ENCODE results near the gene SLC39A11. TPM values are rescaled to one million over a fixed set of nuclear protein-coding genes. Genes with fewer than 3 reads are reported as not detected.
A peak's percentile ranks its signal among the peaks of the same experiment; 100 is the strongest.

The SLC39A11 gene
- total and polyA plus RNA-seq, 2 of the 13 experiments (the other 11 are each of a cell fraction or from before 2014, with no cell fraction given) = 17.2 to 31.5 TPM

DNA sequence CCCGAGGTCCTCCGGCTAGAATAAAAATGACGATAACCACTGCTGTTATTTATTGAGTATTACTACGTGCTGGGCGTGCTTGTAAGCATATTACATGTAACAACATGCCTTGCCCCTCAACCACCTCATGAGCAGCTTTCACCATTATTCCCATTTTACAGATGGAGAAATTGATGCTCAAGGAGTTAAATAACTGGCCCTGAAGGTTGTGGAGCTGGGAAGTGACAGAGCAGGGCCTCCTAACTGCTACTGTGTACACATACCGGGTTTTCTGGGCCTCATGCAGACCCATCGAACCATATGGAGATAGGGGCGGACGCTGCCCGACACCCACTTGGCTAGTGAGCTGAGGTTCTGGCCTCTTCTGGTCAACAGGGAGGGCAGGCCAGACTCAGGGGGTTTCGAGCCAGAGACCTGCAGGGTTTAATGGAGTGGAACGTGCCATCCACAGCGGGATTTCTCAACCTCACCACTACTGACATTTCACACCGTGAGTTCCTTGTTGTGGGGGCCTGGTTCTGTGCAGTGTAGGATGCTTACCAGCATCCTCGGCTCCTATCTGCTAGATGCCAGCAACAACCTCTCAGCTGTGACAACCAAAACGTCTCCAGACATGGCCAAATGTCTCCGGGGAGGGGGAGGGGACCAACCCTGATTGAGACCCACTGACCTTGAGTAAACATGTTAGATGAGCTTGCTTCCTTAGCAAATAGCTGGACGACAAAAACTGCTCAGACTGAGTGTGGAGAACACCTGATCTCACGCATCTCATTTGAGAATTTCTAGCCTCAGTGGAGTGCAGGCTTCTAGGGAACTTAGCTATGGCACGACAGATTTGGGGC, 432.0 kb downstream of the SLC39A11 start (continued):
- TF ChIP-seq ASH2L (IDR thresholded peaks at IDR 0.05; ENCODE audit: insufficient read length, low read depth, low read length) (no peak), ZBTB38 (CRISPR knock-in tag; IDR thresholded peaks at IDR 0.05) (peak; percentile 11; the same call in 1 of the 2 replicates), JUN (CRISPR knock-in tag; IDR thresholded peaks at IDR 0.05) (no peak), ZNF33B (CRISPR knock-in tag; IDR thresholded peaks at IDR 0.05) (0 out of 2 replicates have a peak, but pooled peaks have one; percentile 8), SNAPC2 (CRISPR knock-in tag; IDR thresholded peaks at IDR 0.05) (no peak), PTBP1 (IDR thresholded peaks at IDR 0.05; ENCODE audit: low read depth, low read length, poor library complexity, severe bottlenecking) (no peak), KDM1A (CRISPR knock-in tag; IDR thresholded peaks at IDR 0.05) (peak; percentile 63; the same call in 1 of the 2 replicates), IRF2 (CRISPR knock-in tag; IDR thresholded peaks at IDR 0.05) (no peak), ZNF432 (CRISPR knock-in tag; IDR thresholded peaks at IDR 0.05; ENCODE audit: borderline replicate concordance) (no peak), NKX3-1 (CRISPR knock-in tag; IDR thresholded peaks at IDR 0.05) (no peak), ZSCAN22 (CRISPR knock-in tag; IDR thresholded peaks at IDR 0.05) (no peak), HNRNPK (IDR thresholded peaks at IDR 0.05; ENCODE audit: low read depth, low read length, poor library complexity, severe bottlenecking) (no peak), NR2F1 (CRISPR knock-in tag; IDR thresholded peaks at IDR 0.05) (peak in 1 of 2 experiments; percentile 39; a peak in 1 of 4 replicates), ZFP90 (CRISPR knock-in tag; IDR thresholded peaks at IDR 0.05; ENCODE audit: borderline replicate concordance) (no peak), FOXA1 (IDR thresholded peaks at IDR 0.05) (no peak), FOXA1 (CRISPR knock-in tag; IDR thresholded peaks at IDR 0.05) (peak; percentile 47; the same call in 1 of the 2 replicates), SNRNP70 (IDR thresholded peaks at IDR 0.05; ENCODE audit: low read depth, low read length) (no peak), ZNF567 (CRISPR knock-in tag; IDR thresholded peaks at IDR 0.05; ENCODE audit: borderline replicate concordance) (0 out of 2 replicates have a peak, but pooled peaks have one; percentile 29), PRPF4 (IDR thresholded peaks at IDR 0.05; ENCODE audit: low read depth, low read length, poor library complexity, severe bottlenecking) (peak; percentile 18), POLR2G (IDR thresholded peaks at IDR 0.05; ENCODE audit: low read depth, low read length) (no peak)
- TF ChIP-seq, protein P1, sequence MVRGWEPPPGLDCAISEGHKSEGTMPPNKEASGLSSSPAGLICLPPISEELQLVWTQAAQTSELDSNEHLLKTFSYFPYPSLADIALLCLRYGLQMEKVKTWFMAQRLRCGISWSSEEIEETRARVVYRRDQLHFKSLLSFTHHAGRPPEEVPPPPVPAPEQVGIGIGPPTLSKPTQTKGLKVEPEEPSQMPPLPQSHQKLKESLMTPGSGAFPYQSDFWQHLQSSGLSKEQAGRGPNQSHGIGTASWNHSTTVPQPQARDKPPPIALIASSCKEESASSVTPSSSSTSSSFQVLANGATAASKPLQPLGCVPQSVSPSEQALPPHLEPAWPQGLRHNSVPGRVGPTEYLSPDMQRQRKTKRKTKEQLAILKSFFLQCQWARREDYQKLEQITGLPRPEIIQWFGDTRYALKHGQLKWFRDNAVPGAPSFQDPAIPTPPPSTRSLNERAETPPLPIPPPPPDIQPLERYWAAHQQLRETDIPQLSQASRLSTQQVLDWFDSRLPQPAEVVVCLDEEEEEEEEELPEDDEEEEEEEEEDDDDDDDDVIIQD (CRISPR knock-in tag; IDR thresholded peaks at IDR 0.05; ENCODE audit: low read depth) = 0 out of 2 replicates have a peak, but pooled peaks have one; percentile 6
- TF ChIP-seq, protein P2, sequence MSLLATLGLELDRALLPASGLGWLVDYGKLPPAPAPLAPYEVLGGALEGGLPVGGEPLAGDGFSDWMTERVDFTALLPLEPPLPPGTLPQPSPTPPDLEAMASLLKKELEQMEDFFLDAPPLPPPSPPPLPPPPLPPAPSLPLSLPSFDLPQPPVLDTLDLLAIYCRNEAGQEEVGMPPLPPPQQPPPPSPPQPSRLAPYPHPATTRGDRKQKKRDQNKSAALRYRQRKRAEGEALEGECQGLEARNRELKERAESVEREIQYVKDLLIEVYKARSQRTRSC (CRISPR knock-in tag; IDR thresholded peaks at IDR 0.05; ENCODE audit: low read depth) = no peak
- TF ChIP-seq, protein P3, sequence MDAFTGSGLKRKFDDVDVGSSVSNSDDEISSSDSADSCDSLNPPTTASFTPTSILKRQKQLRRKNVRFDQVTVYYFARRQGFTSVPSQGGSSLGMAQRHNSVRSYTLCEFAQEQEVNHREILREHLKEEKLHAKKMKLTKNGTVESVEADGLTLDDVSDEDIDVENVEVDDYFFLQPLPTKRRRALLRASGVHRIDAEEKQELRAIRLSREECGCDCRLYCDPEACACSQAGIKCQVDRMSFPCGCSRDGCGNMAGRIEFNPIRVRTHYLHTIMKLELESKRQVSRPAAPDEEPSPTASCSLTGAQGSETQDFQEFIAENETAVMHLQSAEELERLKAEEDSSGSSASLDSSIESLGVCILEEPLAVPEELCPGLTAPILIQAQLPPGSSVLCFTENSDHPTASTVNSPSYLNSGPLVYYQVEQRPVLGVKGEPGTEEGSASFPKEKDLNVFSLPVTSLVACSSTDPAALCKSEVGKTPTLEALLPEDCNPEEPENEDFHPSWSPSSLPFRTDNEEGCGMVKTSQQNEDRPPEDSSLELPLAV (CRISPR knock-in tag; conservative IDR thresholded peaks at IDR 0.05; ENCODE audit: low read depth) = no peak
- TF ChIP-seq, protein P4, sequence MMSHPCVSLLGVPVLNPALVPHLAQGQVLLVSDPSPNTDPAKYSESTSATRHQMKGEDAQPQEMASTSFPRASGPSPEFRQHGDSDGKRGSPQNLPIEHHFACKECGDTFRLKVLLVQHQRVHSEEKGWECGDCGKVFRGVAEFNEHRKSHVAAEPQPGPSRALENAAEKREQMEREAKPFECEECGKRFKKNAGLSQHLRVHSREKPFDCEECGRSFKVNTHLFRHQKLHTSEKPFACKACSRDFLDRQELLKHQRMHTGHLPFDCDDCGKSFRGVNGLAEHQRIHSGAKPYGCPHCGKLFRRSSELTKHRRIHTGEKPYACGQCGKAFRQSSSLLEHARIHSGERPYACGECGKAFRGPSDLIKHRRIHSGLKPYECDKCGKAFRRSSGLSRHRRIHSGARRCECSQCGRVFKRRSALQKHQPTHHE (CRISPR knock-in tag; IDR thresholded peaks at IDR 0.05; ENCODE audit: borderline replicate concordance) = no peak

Data from HepG2 (cell line).